Suprapubic skin (tissue), 4 donors: Measurements from ENCODE around the gene HPGDS. TPM values are rescaled to one million over a fixed set of nuclear protein-coding genes. Genes with fewer than 3 reads are reported as not detected.

ENCODE experiments used
- DNase-seq, 2 donors: peaks; one replicate each; pipeline ENCODE4 v3.0.0-alpha.2; 2019; ENCODE audit warnings: low spot score in 2 of 2
- H3K27ac ChIP-seq: fragments of 200-600 bp; sonication (generic); one replicate; pipeline ENCODE4 v1.5.1; 2019
- H3K27me3 ChIP-seq: fragments of 200-600 bp; sonication (generic); one replicate; pipeline ENCODE4 v1.5.1; 2019
- H3K36me3 ChIP-seq: fragments of 200-600 bp; sonication (generic); one replicate; pipeline ENCODE4 v1.5.1; 2019
- H3K4me1 ChIP-seq: fragments of 200-600 bp; sonication (generic); one replicate; pipeline ENCODE4 v1.5.1; 2019
- H3K4me3 ChIP-seq: fragments of 200-600 bp; sonication (generic); one replicate; pipeline ENCODE4 v1.5.1; 2019; ENCODE audit warnings: mild to moderate bottlenecking
- H3K9me3 ChIP-seq: fragments of 200-600 bp; sonication (generic); one replicate; pipeline ENCODE4 v1.5.1; 2019
- EP300 ChIP-seq: sonication (generic); formaldehyde crosslinking; IDR thresholded peaks from one replicate; pipeline ENCODE4 v1.6.1; 2017; ENCODE audit warnings: antibody characterized with exemption
- POLR2A ChIP-seq, 2 donors: fragments of 450-650 bp; IDR thresholded peaks; one replicate each; pipeline ENCODE4 v1.6.1; 2017; ENCODE audit warnings: antibody characterized with exemption in 2 of 2, mild to moderate bottlenecking in 2 of 2, moderate library complexity in 2 of 2
- POLR2AphosphoS5 ChIP-seq, 3 donors: sonication (generic); formaldehyde crosslinking; IDR thresholded peaks; one replicate each; pipeline ENCODE4 v1.6.1; 2017; ENCODE audit warnings: antibody characterized with exemption in 3 of 3
- WGBS: methylation state at CpG from one replicate; pipeline ENCODE4 v1.1.5; 2018; 5-methylcytosine and 5-hydroxymethylcytosine counted together
- total RNA-seq, 4 donors: library from RNA; depleted of rRNA; stranded (reverse); fragments of >200 nt; gene quantifications; one replicate each; pipeline ENCODE4 v1.1.0, GENCODE V29; 2016
- TF ChIP-seq, protein P1 (sequence below), 2 donors: fragments of 200-600 bp in 1 of 2; fragments of 450-650 bp in 1 of 2; sonication (generic) in 1 of 2; IDR thresholded peaks; one replicate each; pipeline ENCODE4 v1.5.1; 2016 to 2019; ENCODE audit warnings: antibody characterized with exemption in 2 of 2, mild to moderate bottlenecking in 1 of 2, moderate library complexity in 1 of 2

HPGDS gene
- total RNA-seq, 4 donors from 2014 or later: 1.8 to 4.8 (median 2.3) TPM

- Histone ChIP-seq H3K4me1 (no peaks in the 10 kb centered on the region), H3K27me3 (no peaks in the 10 kb centered on the region), H3K4me3 (no peak overlapping the region), H3K36me3 (peaks cover 44% of the 10 kb centered on the region), H3K9me3 (no peaks in the 10 kb centered on the region), H3K27ac (no peak overlapping the region)
- TF ChIP-seq, protein P1, sequence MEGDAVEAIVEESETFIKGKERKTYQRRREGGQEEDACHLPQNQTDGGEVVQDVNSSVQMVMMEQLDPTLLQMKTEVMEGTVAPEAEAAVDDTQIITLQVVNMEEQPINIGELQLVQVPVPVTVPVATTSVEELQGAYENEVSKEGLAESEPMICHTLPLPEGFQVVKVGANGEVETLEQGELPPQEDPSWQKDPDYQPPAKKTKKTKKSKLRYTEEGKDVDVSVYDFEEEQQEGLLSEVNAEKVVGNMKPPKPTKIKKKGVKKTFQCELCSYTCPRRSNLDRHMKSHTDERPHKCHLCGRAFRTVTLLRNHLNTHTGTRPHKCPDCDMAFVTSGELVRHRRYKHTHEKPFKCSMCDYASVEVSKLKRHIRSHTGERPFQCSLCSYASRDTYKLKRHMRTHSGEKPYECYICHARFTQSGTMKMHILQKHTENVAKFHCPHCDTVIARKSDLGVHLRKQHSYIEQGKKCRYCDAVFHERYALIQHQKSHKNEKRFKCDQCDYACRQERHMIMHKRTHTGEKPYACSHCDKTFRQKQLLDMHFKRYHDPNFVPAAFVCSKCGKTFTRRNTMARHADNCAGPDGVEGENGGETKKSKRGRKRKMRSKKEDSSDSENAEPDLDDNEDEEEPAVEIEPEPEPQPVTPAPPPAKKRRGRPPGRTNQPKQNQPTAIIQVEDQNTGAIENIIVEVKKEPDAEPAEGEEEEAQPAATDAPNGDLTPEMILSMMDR (IDR thresholded peaks at IDR 0.05): no peak
- TF ChIP-seq EP300 (no peak), POLR2A (IDR thresholded peaks at IDR 0.05) (no peak), POLR2AphosphoS5 (IDR thresholded peaks at IDR 0.05) (no peak)
- WGBS: 85% methylated on average over 2 of the region's 2 CpGs
- no peak for DNase-seq
Observed at GRCh38 chr4:94290245-94290644, 52.4 kb downstream of the HPGDS start.

DNA sequence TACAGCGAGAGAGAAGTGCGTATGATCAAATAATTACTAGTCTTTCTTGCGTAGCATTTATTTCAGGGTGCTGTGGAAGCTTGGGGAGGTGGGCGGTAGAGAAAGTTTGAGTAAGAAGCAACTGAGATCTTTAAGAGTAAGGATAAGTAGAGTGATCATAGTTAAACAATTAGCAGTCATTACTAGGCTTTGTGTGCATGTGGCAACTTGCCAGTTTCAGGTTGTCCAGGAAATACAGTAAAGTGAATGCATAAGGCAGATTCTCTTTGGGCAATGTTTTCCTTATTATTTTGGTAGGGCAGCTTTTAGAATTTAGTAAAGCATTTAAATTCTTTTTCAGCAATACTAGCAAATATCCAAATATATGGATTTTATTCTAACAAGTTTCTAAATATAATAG is 57.0 kb downstream of the HPGDS start:
- DNase-seq: no peak
- WGBS: 96% methylated on average over 4 of the region's 4 CpGs
- no peak overlapping the region for H3K4me3 ChIP-seq
- TF ChIP-seq POLR2A (IDR thresholded peaks at IDR 0.05) (no peak), EP300 (no peak), POLR2AphosphoS5 (IDR thresholded peaks at IDR 0.05) (no peak)
- TF ChIP-seq, protein P1 (IDR thresholded peaks at IDR 0.05): no peak
- H3K4me1 ChIP-seq: no peaks in the 10 kb centered on the region
- no peaks in the 10 kb centered on the region for H3K27me3 ChIP-seq
- H3K9me3 ChIP-seq: no peaks in the 10 kb centered on the region
- no peak overlapping the region for H3K27ac ChIP-seq
- H3K36me3 ChIP-seq: peaks cover 76% of the 10 kb centered on the region

DNA sequence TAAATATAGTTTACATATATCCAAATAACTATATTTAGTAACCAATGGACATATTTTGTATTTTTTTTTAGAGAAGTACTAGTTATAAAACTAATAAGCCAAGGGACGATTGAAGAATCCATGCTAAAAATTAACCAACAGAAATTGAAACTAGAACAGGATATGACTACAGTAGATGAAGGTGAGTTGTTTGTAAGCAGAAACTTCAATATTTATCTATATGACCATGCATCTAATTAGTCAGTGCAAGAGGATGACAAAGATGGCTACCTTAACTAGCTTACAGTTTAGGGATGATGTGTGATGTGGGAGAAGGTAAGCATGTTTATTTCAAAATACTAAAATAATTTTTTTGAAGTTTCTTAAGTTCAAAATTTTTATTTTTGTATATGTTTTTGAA is 57.7 kb downstream of the HPGDS start:
- no peak overlapping the region for H3K4me3 ChIP-seq
- no peaks in the 10 kb centered on the region for H3K27me3 ChIP-seq
- H3K27ac ChIP-seq: no peak overlapping the region
- 85% methylated on average over 1 of the region's 1 CpG for WGBS
- H3K36me3 ChIP-seq: peaks cover 75% of the 10 kb centered on the region
- TF ChIP-seq POLR2AphosphoS5 (IDR thresholded peaks at IDR 0.05) (no peak), EP300 (no peak), POLR2A (IDR thresholded peaks at IDR 0.05) (no peak)
- TF ChIP-seq, protein P1 (IDR thresholded peaks at IDR 0.05): no peak
- no peaks in the 10 kb centered on the region for H3K4me1 ChIP-seq
- no peaks in the 10 kb centered on the region for H3K9me3 ChIP-seq
- DNase-seq: no peak

- Histone ChIP-seq H3K4me3 (no peak overlapping the region), H3K36me3 (peaks cover 84% of the 10 kb centered on the region), H3K4me1 (no peaks in the 10 kb centered on the region), H3K9me3 (no peaks in the 10 kb centered on the region), H3K27me3 (no peaks in the 10 kb centered on the region), H3K27ac (no peak overlapping the region)
- no peak for DNase-seq
- no peak for TF ChIP-seq EP300
- TF ChIP-seq POLR2A (IDR thresholded peaks at IDR 0.05): no peak
- TF ChIP-seq, protein P1 (IDR thresholded peaks at IDR 0.05): no peak
- TF ChIP-seq POLR2AphosphoS5 (IDR thresholded peaks at IDR 0.05): no peak
- WGBS: over 99% methylated on average over 2 of the region's 2 CpGs
Observed at GRCh38 chr4:94278781-94279180, 63.9 kb downstream of the HPGDS start.

DNA sequence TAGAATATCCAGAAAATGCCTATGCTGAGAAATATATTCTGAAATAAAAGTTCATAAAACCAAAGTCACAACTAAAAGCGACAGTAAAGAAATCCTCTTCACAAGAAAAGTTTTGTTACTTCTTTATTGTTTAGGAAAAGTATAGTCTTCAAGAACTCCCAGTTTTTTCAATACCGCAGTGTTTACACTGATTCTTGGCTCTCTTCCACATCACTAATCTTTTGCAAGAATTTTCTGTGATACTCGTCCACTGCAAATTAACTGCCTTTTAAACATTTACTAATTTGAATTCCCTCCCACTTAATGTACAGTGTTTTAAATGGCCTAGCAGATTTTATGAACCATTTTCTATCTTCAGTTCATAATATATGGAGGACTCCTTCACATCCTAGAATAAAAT is 65.1 kb downstream of the HPGDS start:
- Histone ChIP-seq H3K9me3 (no peaks in the 10 kb centered on the region), H3K4me3 (no peak overlapping the region), H3K36me3 (peaks cover 81% of the 10 kb centered on the region), H3K27ac (no peak overlapping the region), H3K4me1 (no peaks in the 10 kb centered on the region), H3K27me3 (no peaks in the 10 kb centered on the region)
- no peak for DNase-seq
- 82% methylated on average over 3 of the region's 3 CpGs for WGBS
- TF ChIP-seq EP300 (no peak), POLR2AphosphoS5 (IDR thresholded peaks at IDR 0.05) (no peak), POLR2A (IDR thresholded peaks at IDR 0.05) (no peak)
- TF ChIP-seq, protein P1 (IDR thresholded peaks at IDR 0.05): no peak
